Osteoblast (primary cell): ENCODE data around the gene NANOS1. TPM values are rescaled to one million over a fixed set of nuclear protein-coding genes. Genes with fewer than 3 reads are reported as not detected.

Source experiments
- DNase-seq: peaks from one replicate; pipeline ENCODE4 v3.0.0; 2011; ENCODE audit warnings: low spot score, mixed read lengths; ENCODE audit not compliant: insufficient read length; ENCODE audit errors: missing footprints
- H2AFZ ChIP-seq: 2 replicates; pipeline ENCODE4 v1.6.0; 2011; ENCODE audit warnings: mild to moderate bottlenecking, low read length
- H3K27ac ChIP-seq: 2 replicates; pipeline ENCODE4 v1.5.1; 2011; ENCODE audit warnings: mild to moderate bottlenecking, low read depth, low read length, moderate library complexity
- H3K27me3 ChIP-seq: 2 replicates; pipeline ENCODE4 v1.6.0; 2012; ENCODE audit warnings: mild to moderate bottlenecking, control low read depth, inconsistent platforms, low read length, moderate library complexity; ENCODE audit not compliant: insufficient read depth
- H3K36me3 ChIP-seq: 2 replicates; pipeline ENCODE4 v1.5.1; 2011; ENCODE audit warnings: mild to moderate bottlenecking, low read length, control low read depth, moderate library complexity; ENCODE audit not compliant: insufficient read depth
- H3K4me1 ChIP-seq: 2 replicates; pipeline ENCODE4 v1.5.1; 2011; ENCODE audit warnings: mild to moderate bottlenecking, low read length, control low read depth, moderate library complexity; ENCODE audit not compliant: insufficient read depth
- H3K4me2 ChIP-seq: 2 replicates; pipeline ENCODE4 v1.6.0; 2011; ENCODE audit warnings: mild to moderate bottlenecking, low read length; ENCODE audit not compliant: insufficient read depth
- H3K4me3 ChIP-seq: fragments of 200-600 bp; sonication (generic); 3 replicates; pipeline ENCODE4 v1.5.1; 2012; ENCODE audit warnings: mild to moderate bottlenecking, low read length, inconsistent platforms; ENCODE audit not compliant: insufficient read depth
- H3K79me2 ChIP-seq: 2 replicates; pipeline ENCODE4 v1.6.0; 2012; ENCODE audit warnings: mild to moderate bottlenecking, low read length, control low read depth, inconsistent platforms; ENCODE audit not compliant: insufficient read depth
- H3K9me3 ChIP-seq: 2 replicates; pipeline ENCODE4 v1.5.1; 2011; ENCODE audit warnings: low read depth, low read length, control low read depth
- H4K20me1 ChIP-seq: 2 replicates; pipeline ENCODE4 v1.6.0; 2012; ENCODE audit warnings: mild to moderate bottlenecking, low read length, control low read depth; ENCODE audit not compliant: insufficient read depth
- CTCF ChIP-seq: IDR thresholded peaks from 2 replicates; pipeline ENCODE4 v1.5.1; 2011; ENCODE audit warnings: mild to moderate bottlenecking, low read depth, low read length, moderate library complexity; ENCODE audit errors: extremely low read depth
- total RNA-seq: library from RNA; depleted of rRNA; stranded (reverse); fragments of >200 nt; gene quantifications from 2 replicates; pipeline ENCODE4 v1.2.3, GENCODE V29; 2012

The NANOS1 gene
- total RNA-seq, 1 donor: 1.1 TPM

- no peak for DNase-seq
- Histone ChIP-seq H3K36me3 (peaks cover 89% of the 10 kb centered on the region), H2AFZ (no peak overlapping the region), H3K4me2 (no peak overlapping the region), H3K4me3 (no peak overlapping the region), H4K20me1 (peaks cover 34% of the 10 kb centered on the region), H3K4me1 (no peaks in the 10 kb centered on the region), H3K27me3 (no peaks in the 10 kb centered on the region), H3K9me3 (no peaks in the 10 kb centered on the region), H3K79me2 (peaks cover 89% of the 10 kb centered on the region), H3K27ac (no peak overlapping the region)
- no peak for TF ChIP-seq CTCF
Measured at GRCh38 chr10:119058010-119058409, 28.5 kb downstream of the NANOS1 start.

GRCh38 chr10:119059557-119059956 is 30.0 kb downstream of the NANOS1 start:
- Histone ChIP-seq H3K9me3 (no peaks in the 10 kb centered on the region), H3K4me2 (no peak overlapping the region), H2AFZ (no peak overlapping the region), H3K27ac (no peak overlapping the region), H3K27me3 (no peaks in the 10 kb centered on the region), H3K4me1 (no peaks in the 10 kb centered on the region), H3K36me3 (peaks cover 95% of the 10 kb centered on the region), H3K79me2 (peaks cover 92% of the 10 kb centered on the region), H3K4me3 (no peak overlapping the region), H4K20me1 (peaks cover 31% of the 10 kb centered on the region)
- no peak for TF ChIP-seq CTCF
- no peak for DNase-seq

GRCh38 chr10:119060107-119060506 is 30.6 kb downstream of the NANOS1 start:
- Histone ChIP-seq H3K4me2 (no peak overlapping the region), H3K27me3 (no peaks in the 10 kb centered on the region), H3K36me3 (peaks cover 95% of the 10 kb centered on the region), H3K27ac (no peak overlapping the region), H3K79me2 (peaks cover 92% of the 10 kb centered on the region), H2AFZ (no peak overlapping the region), H4K20me1 (peaks cover 30% of the 10 kb centered on the region), H3K4me3 (no peak overlapping the region), H3K4me1 (no peaks in the 10 kb centered on the region), H3K9me3 (no peaks in the 10 kb centered on the region)
- peak; percentile 74 for DNase-seq
- no peak for TF ChIP-seq CTCF

GRCh38 chr10:119061352-119061751 is 31.8 kb downstream of the NANOS1 start:
- no peak for TF ChIP-seq CTCF
- Histone ChIP-seq H2AFZ (no peak overlapping the region), H3K9me3 (no peaks in the 10 kb centered on the region), H3K27me3 (no peaks in the 10 kb centered on the region), H3K4me3 (no peak overlapping the region), H3K4me1 (no peaks in the 10 kb centered on the region), H3K4me2 (no peak overlapping the region), H4K20me1 (peaks cover 29% of the 10 kb centered on the region), H3K36me3 (peaks cover 93% of the 10 kb centered on the region), H3K79me2 (peaks cover 94% of the 10 kb centered on the region), H3K27ac (no peak overlapping the region)
- no peak for DNase-seq
